ENCODE results near the gene HSPG2.

The HSPG2 gene

DNA sequence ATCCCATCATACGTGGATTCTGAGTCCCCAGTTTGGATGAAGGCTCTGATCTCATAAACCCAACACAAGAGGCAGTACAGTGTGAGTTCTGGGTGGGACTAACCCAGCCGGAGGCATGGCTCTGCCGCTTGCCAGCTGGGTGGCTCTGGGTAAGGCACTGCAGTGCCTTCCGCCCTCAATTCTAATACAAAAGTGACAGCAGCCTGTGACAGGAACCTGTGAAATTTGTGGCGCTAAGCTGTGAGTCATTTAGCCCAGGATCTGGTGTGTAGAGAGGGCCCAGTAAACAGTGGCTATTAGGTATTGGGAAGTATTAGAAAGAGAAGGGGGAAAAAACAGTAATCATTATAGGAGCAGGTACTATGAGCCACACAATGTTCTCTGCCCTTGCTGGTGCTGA lies 23.3 kb downstream of the HSPG2 start:
- TF ChIP-seq CTCF (IDR thresholded peaks at IDR 0.05; ENCODE audit: borderline replicate concordance, control extremely low read depth, extremely low read depth, insufficient read depth, missing control alignments): no peak
- no peak for DNase-seq (ENCODE audit: low spot score)
- in situ Hi-C loops (cut with MboI; ENCODE audit: low sequenced_read_pairs, unreplicated experiment): no loop called here

DNA sequence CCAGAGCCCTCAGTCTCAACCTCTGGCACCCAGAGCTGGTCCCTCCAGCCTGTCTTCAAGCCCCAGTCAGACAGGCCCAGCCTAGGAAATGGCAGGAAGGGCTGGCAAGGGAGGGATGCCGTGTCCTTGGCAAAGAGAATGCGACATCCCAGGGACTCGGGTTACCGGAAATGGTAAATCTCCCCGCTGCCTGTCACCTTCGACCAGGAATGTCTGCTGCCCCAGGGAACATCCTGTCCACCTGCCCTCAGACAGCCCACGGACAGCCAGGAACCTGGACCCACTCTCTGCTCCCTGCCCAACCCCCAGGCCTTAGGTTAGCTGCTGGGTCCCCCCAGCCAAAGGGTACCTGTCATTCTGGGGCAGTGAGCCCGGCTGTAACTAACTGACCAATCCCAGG lies 23.9 kb downstream of the HSPG2 start:
- no peak for DNase-seq (ENCODE audit: low spot score)
- TF ChIP-seq CTCF (IDR thresholded peaks at IDR 0.05; ENCODE audit: borderline replicate concordance, control extremely low read depth, extremely low read depth, insufficient read depth, missing control alignments): no peak
- in situ Hi-C loops (cut with MboI; ENCODE audit: low sequenced_read_pairs, unreplicated experiment): no loop called here

DNA sequence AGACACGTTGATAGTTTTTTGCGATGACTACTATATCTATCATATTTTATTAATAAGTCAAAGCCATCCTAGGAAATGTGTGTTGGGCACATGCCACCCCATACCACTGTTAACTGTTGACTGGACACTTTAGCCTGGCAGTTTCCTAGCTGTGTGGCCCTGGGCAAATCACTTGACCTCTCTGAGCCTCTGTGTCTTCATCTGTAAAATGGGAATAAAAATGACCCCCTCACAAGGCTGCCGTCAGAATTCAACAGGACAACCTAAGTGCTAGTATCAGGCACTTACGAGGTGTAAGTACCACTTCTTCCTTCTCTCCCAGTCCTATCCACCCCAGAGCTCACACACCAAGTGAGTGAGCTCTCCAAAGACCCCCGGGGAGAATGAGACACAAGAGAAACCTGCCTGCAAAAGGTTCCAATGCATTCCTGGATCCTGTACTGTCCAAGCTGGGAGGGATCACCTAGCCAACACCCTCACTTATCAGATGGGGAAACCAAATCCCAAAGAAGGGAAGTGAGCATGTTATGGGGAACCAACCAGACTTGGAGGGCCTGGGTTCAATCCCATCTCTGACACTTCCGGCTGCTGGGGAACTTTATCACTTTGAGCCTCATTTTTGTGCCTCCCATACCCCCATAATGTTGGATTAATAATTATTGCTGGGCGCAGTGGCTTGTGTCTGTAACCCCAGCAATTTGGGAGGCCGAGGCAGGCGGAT lies 24.9 kb downstream of the HSPG2 start:
- TF ChIP-seq CTCF (IDR thresholded peaks at IDR 0.05; ENCODE audit: borderline replicate concordance, control extremely low read depth, extremely low read depth, insufficient read depth, missing control alignments): no peak
- DNase-seq (ENCODE audit: low spot score): no peak
- in situ Hi-C loops (cut with MboI; ENCODE audit: low sequenced_read_pairs, unreplicated experiment): no loop called here

DNA sequence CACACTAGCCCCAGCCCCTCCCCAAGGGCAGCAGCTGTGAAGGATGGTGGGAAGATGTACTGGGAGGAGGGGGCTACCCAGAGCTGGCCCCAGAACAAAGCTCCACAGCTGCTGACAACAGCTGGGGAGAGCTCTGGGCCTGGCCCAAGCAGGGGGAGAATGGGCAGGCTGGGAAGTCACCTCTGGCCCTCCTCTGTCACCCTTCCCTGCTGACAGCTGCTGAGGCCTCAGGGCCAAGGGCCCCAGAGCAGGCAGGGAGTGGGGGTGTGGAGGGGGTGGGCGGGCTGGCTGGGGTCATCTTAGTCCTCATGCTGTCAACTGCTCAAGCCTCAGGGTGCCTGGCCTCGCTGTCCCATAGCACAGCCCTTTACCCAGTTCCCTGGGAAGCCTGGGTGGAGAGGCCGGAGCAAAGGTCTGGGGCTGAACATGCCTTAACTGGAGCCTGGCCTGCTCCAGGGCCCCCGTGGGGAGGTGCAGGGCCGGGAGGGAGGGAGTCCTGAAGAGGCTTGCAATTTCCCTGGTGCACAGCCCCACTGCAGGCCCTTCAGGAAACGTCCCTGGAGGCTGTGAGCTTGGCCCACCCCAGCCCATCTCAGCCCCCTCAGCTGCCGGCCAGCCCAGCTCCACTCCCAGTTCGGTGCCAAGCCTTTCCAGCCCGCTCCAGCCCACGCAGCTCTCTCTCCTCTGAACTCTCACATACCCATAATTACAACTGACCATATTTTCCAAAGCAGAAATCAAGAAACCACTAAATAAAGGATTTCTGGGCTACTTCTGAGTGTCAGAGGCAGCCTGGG lies 25.7 kb downstream of the HSPG2 start:
- in situ Hi-C loops (cut with MboI; ENCODE audit: low sequenced_read_pairs, unreplicated experiment): no loop called here
- peak; percentile 65 for DNase-seq (ENCODE audit: low spot score)
- TF ChIP-seq CTCF (IDR thresholded peaks at IDR 0.05; ENCODE audit: borderline replicate concordance, control extremely low read depth, extremely low read depth, insufficient read depth, missing control alignments): no peak

DNA sequence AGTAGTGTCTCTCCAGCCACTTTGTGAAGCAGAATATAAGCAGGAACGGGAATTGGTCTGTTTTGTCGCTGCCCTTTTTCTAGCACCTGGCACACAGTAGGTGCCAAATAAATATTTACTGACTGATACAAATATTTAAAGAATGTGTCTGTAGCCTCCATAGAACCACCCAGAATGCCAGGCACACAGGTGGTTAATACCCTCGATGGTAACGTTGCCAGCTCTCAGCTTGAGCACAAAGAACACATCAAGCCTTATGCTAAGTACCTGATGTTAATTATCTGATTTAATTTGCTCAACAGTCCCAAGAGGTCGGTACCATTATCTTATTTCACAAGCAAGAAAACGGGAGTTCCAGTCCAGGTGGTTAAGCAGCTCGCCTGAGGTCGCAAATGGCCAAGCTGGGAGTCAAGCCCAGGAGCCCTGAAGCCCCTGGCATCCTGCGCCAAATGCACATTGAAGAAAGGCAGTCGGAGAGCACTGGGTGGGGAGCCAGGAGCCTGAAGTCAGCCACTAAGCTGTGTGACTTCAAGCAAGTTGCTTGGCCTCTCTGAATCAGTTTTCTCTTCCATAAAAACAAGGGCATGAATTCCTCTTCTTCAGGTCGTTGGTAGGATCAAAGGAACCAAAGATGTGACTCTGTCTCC lies 26.4 kb downstream of the HSPG2 start:
- in situ Hi-C loops (cut with MboI; ENCODE audit: low sequenced_read_pairs, unreplicated experiment): no loop called here
- TF ChIP-seq CTCF (IDR thresholded peaks at IDR 0.05; ENCODE audit: borderline replicate concordance, control extremely low read depth, extremely low read depth, insufficient read depth, missing control alignments): no peak
- DNase-seq (ENCODE audit: low spot score): no peak

DNA sequence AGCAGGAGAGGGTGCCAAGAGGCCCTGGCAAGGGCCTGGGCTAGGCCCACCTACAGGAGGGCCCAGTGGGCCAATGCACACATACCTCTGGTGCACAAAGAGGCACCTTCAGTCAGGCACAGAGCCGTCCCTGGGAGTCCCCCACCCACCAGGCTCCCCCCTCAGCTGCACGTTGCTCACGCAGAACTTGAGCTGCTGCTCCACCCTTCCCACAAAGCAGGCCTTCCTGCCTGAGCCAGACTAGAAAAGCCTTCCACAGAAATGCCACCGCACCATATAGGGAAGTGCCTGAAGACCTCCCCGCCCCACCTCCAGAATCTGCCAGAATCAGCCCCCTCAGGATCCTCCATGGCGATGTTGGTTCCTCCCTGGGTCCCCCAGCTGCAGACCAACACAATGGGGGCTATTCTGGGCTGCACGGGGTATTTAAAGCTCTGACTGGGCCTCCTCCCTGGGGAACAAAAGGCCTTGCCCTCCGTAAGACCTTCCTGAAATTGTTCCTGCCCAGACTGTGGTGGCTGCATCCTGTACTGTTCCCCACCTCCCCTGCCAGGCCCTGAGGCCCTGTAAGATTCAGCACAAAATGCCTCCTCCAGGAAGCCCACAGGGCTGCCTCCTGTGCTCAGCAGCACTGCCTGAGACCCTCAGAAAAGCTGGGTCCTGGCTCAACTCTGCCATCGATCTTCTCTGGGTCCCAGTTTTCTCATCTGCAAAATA lies 27.2 kb downstream of the HSPG2 start:
- peak; percentile 87 for DNase-seq (ENCODE audit: low spot score)
- in situ Hi-C loops (cut with MboI; ENCODE audit: low sequenced_read_pairs, unreplicated experiment): no loop called here
- TF ChIP-seq CTCF (IDR thresholded peaks at IDR 0.05; ENCODE audit: borderline replicate concordance, control extremely low read depth, extremely low read depth, insufficient read depth, missing control alignments): no peak
